Epithelial cell of proximal tubule (primary cell): ENCODE data around the gene EIF3K. TPM values are rescaled to one million over a fixed set of nuclear protein-coding genes. Genes with fewer than 3 reads are reported as not detected.

Source experiments
- DNase-seq: peaks from one replicate; pipeline ENCODE4 v3.0.0-alpha.2; 2011; ENCODE audit warnings: low read depth
- H3K4me3 ChIP-seq: 2 replicates; pipeline ENCODE4 v1.5.1; 2011; ENCODE audit warnings: low read depth, mild to moderate bottlenecking, low read length
- CTCF ChIP-seq: conservative IDR thresholded peaks from 2 replicates; pipeline ENCODE4 v1.5.1; 2012; ENCODE audit warnings: low read depth, mild to moderate bottlenecking, low read length
- total RNA-seq: library from RNA; depleted of rRNA; stranded (reverse); fragments of >200 nt; gene quantifications from 2 replicates; pipeline ENCODE4 v1.2.3, GENCODE V29; 2015

The EIF3K gene
- total RNA-seq, 1 donor from 2014 or later = 564 TPM

GRCh38 chr19:38676023-38676877 lies 57.3 kb downstream of the EIF3K start:
- no peak for DNase-seq
- H3K4me3 ChIP-seq = no peak overlapping the region
- no peak for TF ChIP-seq CTCF

- DNase-seq = no peak
These were observed 58.1 kb downstream of the EIF3K start for GRCh38 chr19:38676878-38677646.

GRCh38 chr19:38678217-38678890 lies 59.4 kb downstream of the EIF3K start:
- DNase-seq = no peak
- TF ChIP-seq CTCF = no peak

More at GRCh38 chr19:38676878-38677646, 58.1 kb downstream of the EIF3K start:
- no peak overlapping the region for H3K4me3 ChIP-seq
- no peak for TF ChIP-seq CTCF

GRCh38 chr19:38678891-38679494 lies 60.0 kb downstream of the EIF3K start:
- TF ChIP-seq CTCF = no peak
- DNase-seq = no peak
- H3K4me3 ChIP-seq = no peak overlapping the region

More at GRCh38 chr19:38678217-38678890, 59.4 kb downstream of the EIF3K start:
- no peak overlapping the region for H3K4me3 ChIP-seq

- DNase-seq = no peak
- no peak for TF ChIP-seq CTCF
These were observed 60.9 kb downstream of the EIF3K start for GRCh38 chr19:38679839-38680238.

GRCh38 chr19:38682195-38682867 lies 63.3 kb downstream of the EIF3K start:
- no peak overlapping the region for H3K4me3 ChIP-seq
- no peak for TF ChIP-seq CTCF
- DNase-seq = no peak

More at GRCh38 chr19:38679839-38680238, 60.9 kb downstream of the EIF3K start:
- H3K4me3 ChIP-seq = no peak overlapping the region
